SU-DHL-6 (cell line): ENCODE measurements around the gene C10orf105.

Experiments used
- H2AFZ ChIP-seq: fragments of 200-600 bp; sonication (generic); 2 replicates; pipeline ENCODE4 v1.6.1; 2014; ENCODE audit warnings: low read depth, mild to moderate bottlenecking, moderate library complexity, mixed read lengths, antibody characterized with exemption, low read length; ENCODE audit not compliant: severe bottlenecking
- H3F3A ChIP-seq: fragments of 200-600 bp; shearing (Covaris generic); 2 replicates; pipeline ENCODE4 v1.6.0; 2016; ENCODE audit warnings: antibody characterized with exemption, mild to moderate bottlenecking; ENCODE audit not compliant: insufficient read depth
- H3K27ac ChIP-seq: fragments of 200-600 bp; sonication (generic); 2 replicates; pipeline ENCODE4 v1.5.1; 2016; ENCODE audit warnings: low read depth, mild to moderate bottlenecking, low read length, moderate library complexity, mixed read lengths
- H3K27me3 ChIP-seq: fragments of 200-600 bp; sonication (generic), shearing (Covaris generic); 2 replicates; pipeline ENCODE4 v1.6.0; 2014; ENCODE audit warnings: mild to moderate bottlenecking, low read length
- H3K36me3 ChIP-seq: fragments of 200-600 bp; sonication (generic); 2 replicates; pipeline ENCODE4 v1.6.1; 2014; ENCODE audit warnings: mild to moderate bottlenecking, low read length, mixed read lengths
- H3K4me2 ChIP-seq: fragments of 300-600, 200-600 bp; shearing (Covaris generic), sonication (generic); 2 replicates; pipeline ENCODE4 v1.6.0; 2014; ENCODE audit warnings: low read length, low read depth, mild to moderate bottlenecking; ENCODE audit not compliant: poor library complexity, severe bottlenecking
- H3K4me3 ChIP-seq: fragments of 200-600 bp; sonication (generic); 2 replicates; pipeline ENCODE4 v1.5.1; 2014; ENCODE audit warnings: antibody characterized with exemption, low read length, mild to moderate bottlenecking, mixed read lengths; ENCODE audit not compliant: insufficient read depth, poor library complexity, severe bottlenecking
- H3K79me2 ChIP-seq: fragments of 200-600 bp; sonication (generic); 2 replicates; pipeline ENCODE4 v1.6.1; 2014; ENCODE audit warnings: mild to moderate bottlenecking, low read length, moderate library complexity; ENCODE audit not compliant: insufficient read depth
- H3K9ac ChIP-seq: fragments of 200-600 bp; sonication (generic); 2 replicates; pipeline ENCODE4 v1.7.0; 2014; ENCODE audit warnings: mild to moderate bottlenecking, low read length
- H3K9me2 ChIP-seq: fragments of 200-600 bp; sonication (generic); replicated peaks from 2 replicates; pipeline ENCODE4 v1.6.1; 2014; ENCODE audit warnings: low read length; ENCODE audit not compliant: insufficient read depth
- H3K9me3 ChIP-seq: fragments of 200-600 bp; sonication (generic); 2 replicates; pipeline ENCODE4 v1.6.1; 2014; ENCODE audit warnings: low read length, mixed read lengths; ENCODE audit not compliant: insufficient read depth
- H4K20me1 ChIP-seq: fragments of 200-600 bp; sonication (generic); 2 replicates; pipeline ENCODE4 v1.6.1; 2014; ENCODE audit warnings: low read depth, mild to moderate bottlenecking, antibody characterized with exemption, low read length, moderate library complexity, mixed read lengths
- EZH2phosphoT487 ChIP-seq: fragments of 200-600 bp; sonication (generic), shearing (Covaris generic); conservative IDR thresholded peaks from 2 replicates; pipeline ENCODE4 v1.6.1; 2018; ENCODE audit warnings: mild to moderate bottlenecking, antibody characterized with exemption, low read length, moderate library complexity, mixed read lengths
- TF ChIP-seq, protein P1 (sequence below): fragments of 200-600 bp; sonication (generic); IDR thresholded peaks from one replicate; pipeline ENCODE4 v1.5.1; 2017; ENCODE audit warnings: antibody characterized with exemption, mild to moderate bottlenecking, low read length, moderate library complexity; ENCODE audit not compliant: insufficient read depth, poor library complexity, severe bottlenecking

Gene C10orf105

DNA sequence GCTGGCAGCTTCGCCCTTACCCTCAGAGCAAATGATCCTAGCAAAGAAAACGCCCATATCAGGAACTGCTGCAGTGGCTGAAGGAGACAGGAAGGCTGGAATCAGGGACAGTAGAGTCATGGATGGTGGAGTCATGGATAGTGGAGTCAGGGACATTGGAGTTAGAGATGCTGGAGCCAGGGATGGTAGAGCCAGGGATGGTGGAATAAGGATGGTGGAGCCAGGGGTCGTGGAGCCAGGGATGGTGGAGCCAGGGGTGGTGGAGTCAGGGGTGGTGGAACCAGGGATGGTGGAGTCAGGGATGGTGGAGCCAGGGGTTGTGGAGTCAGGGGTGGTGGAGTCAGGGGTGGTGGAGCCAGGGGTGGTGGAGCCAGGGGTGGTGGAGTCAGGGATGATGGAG, 31.3 kb downstream of the C10orf105 start:
- H3K27me3 ChIP-seq = no peaks in the 10 kb centered on the region
- no peak overlapping the region for H3K9ac ChIP-seq
- no peaks in the 10 kb centered on the region for H3F3A ChIP-seq
- no peaks in the 10 kb centered on the region for H3K79me2 ChIP-seq
- no peak overlapping the region for H3K4me3 ChIP-seq
- H3K9me2 ChIP-seq = no peaks in the 10 kb centered on the region
- H3K9me3 ChIP-seq = no peaks in the 10 kb centered on the region
- no peak overlapping the region for H2AFZ ChIP-seq
- no peaks in the 10 kb centered on the region for H3K36me3 ChIP-seq
- no peak overlapping the region for H3K27ac ChIP-seq
- TF ChIP-seq, protein P1, sequence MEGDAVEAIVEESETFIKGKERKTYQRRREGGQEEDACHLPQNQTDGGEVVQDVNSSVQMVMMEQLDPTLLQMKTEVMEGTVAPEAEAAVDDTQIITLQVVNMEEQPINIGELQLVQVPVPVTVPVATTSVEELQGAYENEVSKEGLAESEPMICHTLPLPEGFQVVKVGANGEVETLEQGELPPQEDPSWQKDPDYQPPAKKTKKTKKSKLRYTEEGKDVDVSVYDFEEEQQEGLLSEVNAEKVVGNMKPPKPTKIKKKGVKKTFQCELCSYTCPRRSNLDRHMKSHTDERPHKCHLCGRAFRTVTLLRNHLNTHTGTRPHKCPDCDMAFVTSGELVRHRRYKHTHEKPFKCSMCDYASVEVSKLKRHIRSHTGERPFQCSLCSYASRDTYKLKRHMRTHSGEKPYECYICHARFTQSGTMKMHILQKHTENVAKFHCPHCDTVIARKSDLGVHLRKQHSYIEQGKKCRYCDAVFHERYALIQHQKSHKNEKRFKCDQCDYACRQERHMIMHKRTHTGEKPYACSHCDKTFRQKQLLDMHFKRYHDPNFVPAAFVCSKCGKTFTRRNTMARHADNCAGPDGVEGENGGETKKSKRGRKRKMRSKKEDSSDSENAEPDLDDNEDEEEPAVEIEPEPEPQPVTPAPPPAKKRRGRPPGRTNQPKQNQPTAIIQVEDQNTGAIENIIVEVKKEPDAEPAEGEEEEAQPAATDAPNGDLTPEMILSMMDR = no peak
- no peak for TF ChIP-seq EZH2phosphoT487
- no peak overlapping the region for H3K4me2 ChIP-seq
- no peaks in the 10 kb centered on the region for H4K20me1 ChIP-seq

DNA sequence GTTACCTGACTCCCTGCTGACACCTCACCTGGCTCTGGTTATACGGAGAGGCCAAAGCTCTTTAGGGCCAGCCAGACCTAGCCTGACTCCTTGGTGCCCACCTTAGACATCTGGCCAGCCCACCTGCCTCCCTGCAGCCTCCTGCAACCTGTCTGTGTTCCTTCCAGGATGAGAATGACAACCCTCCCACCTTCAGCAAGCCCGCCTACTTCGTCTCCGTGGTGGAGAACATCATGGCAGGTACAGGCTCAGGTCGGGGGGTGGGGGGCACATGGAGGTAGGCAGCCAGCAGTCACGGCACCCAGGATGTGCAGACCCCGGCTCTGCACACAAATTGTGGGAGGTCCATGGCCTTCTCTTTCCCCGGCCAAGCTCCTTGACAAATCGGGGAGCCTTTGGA, 32.1 kb downstream of the C10orf105 start:
- no peak overlapping the region for H3K9ac ChIP-seq
- no peaks in the 10 kb centered on the region for H3K79me2 ChIP-seq

DNA sequence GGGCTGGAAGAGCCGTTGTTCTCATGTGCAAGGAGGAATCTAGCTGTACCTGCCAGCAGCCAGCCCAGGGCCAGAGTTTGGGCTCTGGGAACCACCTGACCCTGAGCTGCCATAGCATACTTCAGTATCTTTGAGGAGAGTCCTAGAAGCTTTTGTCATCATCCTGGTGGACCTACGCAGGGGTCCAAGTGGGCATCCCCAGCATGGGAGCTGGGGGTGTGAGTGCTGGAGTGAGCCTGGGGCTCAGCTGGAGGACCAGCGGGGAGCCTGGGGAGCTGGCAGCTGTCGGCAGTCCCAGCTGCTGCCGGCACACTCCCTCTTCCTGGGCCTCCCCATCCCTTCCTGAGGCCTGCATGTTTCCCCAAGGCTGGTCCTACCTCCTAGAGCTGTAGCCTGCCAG, 32.5 kb downstream of the C10orf105 start:
- Histone ChIP-seq H3K4me2 (no peak overlapping the region), H3K79me2 (no peaks in the 10 kb centered on the region), H2AFZ (no peak overlapping the region), H3K9me2 (no peaks in the 10 kb centered on the region), H3F3A (no peaks in the 10 kb centered on the region), H3K9ac (no peak overlapping the region), H3K36me3 (no peaks in the 10 kb centered on the region), H3K9me3 (no peaks in the 10 kb centered on the region), H3K27me3 (no peaks in the 10 kb centered on the region), H3K27ac (no peak overlapping the region), H3K4me3 (no peak overlapping the region), H4K20me1 (no peaks in the 10 kb centered on the region)
- TF ChIP-seq, protein P1 = no peak
- no peak for TF ChIP-seq EZH2phosphoT487

More for the DNA sequence above, 32.1 kb downstream of the C10orf105 start:
- Histone ChIP-seq H3K9me3 (no peaks in the 10 kb centered on the region), H3K4me2 (no peak overlapping the region), H3K4me3 (no peak overlapping the region), H3K27me3 (no peaks in the 10 kb centered on the region), H4K20me1 (no peaks in the 10 kb centered on the region), H3K36me3 (no peaks in the 10 kb centered on the region), H3K27ac (no peak overlapping the region), H2AFZ (no peak overlapping the region), H3K9me2 (no peaks in the 10 kb centered on the region), H3F3A (no peaks in the 10 kb centered on the region)
- TF ChIP-seq EZH2phosphoT487 = no peak
- TF ChIP-seq, protein P1 = no peak
